Measurements from ENCODE around the gene KLK4.

Gene KLK4

GRCh38 chr19:50911206-50912101, at the start of gene KLK4:
TSS of gene KLK4 (minus strand) at chr19:50911395. CDS start at chr19:50910738, 657 bp downstream.
- H3K9me3 Mint-ChIP-seq, result no peaks in the 10 kb centered on the region
- H3K27me3 Mint-ChIP-seq, result peaks cover under 1% of the 10 kb centered on the region
- no peak within 1 kb of the TSS for H3K27ac Mint-ChIP-seq (ENCODE audit: low read depth)
- no peaks in the 10 kb centered on the region for H3K4me1 Mint-ChIP-seq
- H3K4me3 Mint-ChIP-seq, result no peak within 1 kb of the TSS
- H3K36me3 Mint-ChIP-seq (ENCODE audit: insufficient read depth), result no peaks in the 10 kb centered on the region
- ATAC-seq (replicated peaks; ENCODE audit: extremely low read depth, poor library complexity, severe bottlenecking) (no peak), DNase-seq (ENCODE audit: low spot score in 2 of 2) (no peak)

GRCh38 chr19:50959731-50960500, 48.7 kb upstream of the KLK4 start:
- H3K27me3 Mint-ChIP-seq, result peaks cover 37% of the 10 kb centered on the region
- no peak overlapping the region for H3K27ac Mint-ChIP-seq (ENCODE audit: low read depth)
- peaks cover 1% of the 10 kb centered on the region for H3K36me3 Mint-ChIP-seq (ENCODE audit: insufficient read depth)
- no peak overlapping the region for H3K4me3 Mint-ChIP-seq
- ATAC-seq (replicated peaks; ENCODE audit: extremely low read depth, poor library complexity, severe bottlenecking), result no peak
- H3K4me1 Mint-ChIP-seq, result no peaks in the 10 kb centered on the region
- DNase-seq (ENCODE audit: low spot score in 2 of 2), result no peak
- peaks cover 24% of the 10 kb centered on the region for H3K9me3 Mint-ChIP-seq

GRCh38 chr19:50957587-50957986, 46.4 kb upstream of the KLK4 start:
- H3K27ac Mint-ChIP-seq (ENCODE audit: low read depth), result no peak overlapping the region
- no peaks in the 10 kb centered on the region for H3K4me1 Mint-ChIP-seq
- ATAC-seq (replicated peaks; ENCODE audit: extremely low read depth, poor library complexity, severe bottlenecking) (no peak), DNase-seq (ENCODE audit: low spot score in 2 of 2) (no peak)
- peaks cover 19% of the 10 kb centered on the region for H3K9me3 Mint-ChIP-seq
- no peak overlapping the region for H3K4me3 Mint-ChIP-seq
- peaks cover 43% of the 10 kb centered on the region for H3K27me3 Mint-ChIP-seq
- H3K36me3 Mint-ChIP-seq (ENCODE audit: insufficient read depth), result peaks cover 1% of the 10 kb centered on the region

- DNase-seq (ENCODE audit: low spot score in 2 of 2) (no peak), ATAC-seq (replicated peaks; ENCODE audit: extremely low read depth, poor library complexity, severe bottlenecking) (no peak)
- Mint-ChIP-seq H3K4me1 (no peaks in the 10 kb centered on the region), H3K27me3 (peaks cover 67% of the 10 kb centered on the region), H3K27ac (ENCODE audit: low read depth) (no peak within 1 kb of the TSS), H3K36me3 (ENCODE audit: insufficient read depth) (no peaks in the 10 kb centered on the region), H3K4me3 (no peak within 1 kb of the TSS), H3K9me3 (no peaks in the 10 kb centered on the region)
Measured at GRCh38 chr19:50952910-50953309, 41.7 kb upstream of the KLK4 start, which contains the start of gene KLK5. TSS of gene KLK5 (minus strand) at chr19:50953038. CDS start at chr19:50952657, 381 bp downstream.

- ATAC-seq (replicated peaks; ENCODE audit: extremely low read depth, poor library complexity, severe bottlenecking) (no peak), DNase-seq (ENCODE audit: low spot score in 2 of 2) (no peak)
- H3K36me3 Mint-ChIP-seq (ENCODE audit: insufficient read depth), result no peaks in the 10 kb centered on the region
- H3K4me1 Mint-ChIP-seq, result no peaks in the 10 kb centered on the region
- H3K27me3 Mint-ChIP-seq, result peaks cover 72% of the 10 kb centered on the region
- H3K9me3 Mint-ChIP-seq, result no peaks in the 10 kb centered on the region
- no peak overlapping the region for H3K4me3 Mint-ChIP-seq
- no peak overlapping the region for H3K27ac Mint-ChIP-seq (ENCODE audit: low read depth)
Measured at GRCh38 chr19:50949861-50950260, 38.7 kb upstream of the KLK4 start.

- H3K9me3 Mint-ChIP-seq, result peaks cover 4% of the 10 kb centered on the region
Measured at GRCh38 chr19:50947123-50947522, 35.9 kb upstream of the KLK4 start.

GRCh38 chr19:50944795-50945194, 33.6 kb upstream of the KLK4 start:
- no peak for DNase-seq (ENCODE audit: low spot score in 2 of 2)
- H3K4me3 Mint-ChIP-seq, result no peak overlapping the region
- H3K4me1 Mint-ChIP-seq, result no peaks in the 10 kb centered on the region
- peaks cover 67% of the 10 kb centered on the region for H3K27me3 Mint-ChIP-seq
- H3K27ac Mint-ChIP-seq (ENCODE audit: low read depth), result no peak overlapping the region
- H3K36me3 Mint-ChIP-seq (ENCODE audit: insufficient read depth), result no peaks in the 10 kb centered on the region
- no peak for ATAC-seq (replicated peaks; ENCODE audit: extremely low read depth, poor library complexity, severe bottlenecking)
- H3K9me3 Mint-ChIP-seq, result peaks cover 9% of the 10 kb centered on the region

More at GRCh38 chr19:50947123-50947522, 35.9 kb upstream of the KLK4 start:
- Mint-ChIP-seq H3K4me3 (no peak overlapping the region), H3K4me1 (no peaks in the 10 kb centered on the region), H3K36me3 (ENCODE audit: insufficient read depth) (no peaks in the 10 kb centered on the region), H3K27me3 (peaks cover 75% of the 10 kb centered on the region), H3K27ac (ENCODE audit: low read depth) (no peak overlapping the region)
- ATAC-seq (replicated peaks; ENCODE audit: extremely low read depth, poor library complexity, severe bottlenecking) (no peak), DNase-seq (ENCODE audit: low spot score in 2 of 2) (no peak)

GRCh38 chr19:50943074-50943828, 32.1 kb upstream of the KLK4 start:
- Mint-ChIP-seq H3K36me3 (ENCODE audit: insufficient read depth) (no peaks in the 10 kb centered on the region), H3K27me3 (peaks cover 60% of the 10 kb centered on the region), H3K9me3 (peaks cover 9% of the 10 kb centered on the region), H3K4me3 (no peak overlapping the region), H3K4me1 (no peaks in the 10 kb centered on the region), H3K27ac (ENCODE audit: low read depth) (no peak overlapping the region)
- ATAC-seq (replicated peaks; ENCODE audit: extremely low read depth, poor library complexity, severe bottlenecking) (no peak), DNase-seq (ENCODE audit: low spot score in 2 of 2) (no peak)

GRCh38 chr19:50939596-50939995, 28.4 kb upstream of the KLK4 start:
- H3K4me1 Mint-ChIP-seq, result no peaks in the 10 kb centered on the region
- H3K9me3 Mint-ChIP-seq, result peaks cover 9% of the 10 kb centered on the region
- no peak overlapping the region for H3K4me3 Mint-ChIP-seq
- peaks cover 56% of the 10 kb centered on the region for H3K27me3 Mint-ChIP-seq
- ATAC-seq (replicated peaks; ENCODE audit: extremely low read depth, poor library complexity, severe bottlenecking) (no peak), DNase-seq (ENCODE audit: low spot score in 2 of 2) (no peak)
- no peaks in the 10 kb centered on the region for H3K36me3 Mint-ChIP-seq (ENCODE audit: insufficient read depth)
- no peak overlapping the region for H3K27ac Mint-ChIP-seq (ENCODE audit: low read depth)

GRCh38 chr19:50933640-50934039, 22.4 kb upstream of the KLK4 start:
- Mint-ChIP-seq H3K4me1 (no peaks in the 10 kb centered on the region), H3K27me3 (peaks cover 58% of the 10 kb centered on the region), H3K36me3 (ENCODE audit: insufficient read depth) (no peaks in the 10 kb centered on the region), H3K9me3 (no peaks in the 10 kb centered on the region), H3K4me3 (no peak overlapping the region), H3K27ac (ENCODE audit: low read depth) (no peak overlapping the region)
- DNase-seq (ENCODE audit: low spot score in 2 of 2) (no peak), ATAC-seq (replicated peaks; ENCODE audit: extremely low read depth, poor library complexity, severe bottlenecking) (no peak)

- no peak for ATAC-seq (replicated peaks; ENCODE audit: extremely low read depth, poor library complexity, severe bottlenecking)
- no peaks in the 10 kb centered on the region for H3K9me3 Mint-ChIP-seq
- H3K27ac Mint-ChIP-seq (ENCODE audit: low read depth), result no peak overlapping the region
- H3K4me1 Mint-ChIP-seq, result no peaks in the 10 kb centered on the region
- H3K27me3 Mint-ChIP-seq, result peaks cover 68% of the 10 kb centered on the region
- DNase-seq (ENCODE audit: low spot score in 2 of 2), result no peak
- H3K36me3 Mint-ChIP-seq (ENCODE audit: insufficient read depth), result no peaks in the 10 kb centered on the region
- H3K4me3 Mint-ChIP-seq, result no peak overlapping the region
Measured at GRCh38 chr19:50932690-50933083, 21.5 kb upstream of the KLK4 start.

- H3K27me3 Mint-ChIP-seq, result peaks cover 73% of the 10 kb centered on the region
- H3K36me3 Mint-ChIP-seq (ENCODE audit: insufficient read depth), result no peaks in the 10 kb centered on the region
- DNase-seq (ENCODE audit: low spot score in 2 of 2) (no peak), ATAC-seq (replicated peaks; ENCODE audit: extremely low read depth, poor library complexity, severe bottlenecking) (no peak)
- no peaks in the 10 kb centered on the region for H3K4me1 Mint-ChIP-seq
- H3K27ac Mint-ChIP-seq (ENCODE audit: low read depth), result no peak overlapping the region
- no peak overlapping the region for H3K4me3 Mint-ChIP-seq
- H3K9me3 Mint-ChIP-seq, result no peaks in the 10 kb centered on the region
Measured at GRCh38 chr19:50932018-50932689, 21.0 kb upstream of the KLK4 start.
